Liver (tissue), 9 donors: ENCODE measurements around the gene MAP1LC3B. TPM values are rescaled to one million over a fixed set of nuclear protein-coding genes. Genes with fewer than 3 reads are reported as not detected.

Experiments
- DNase-seq: peaks from one replicate; pipeline ENCODE4 v3.0.0-alpha.2; 2017; ENCODE audit warnings: low spot score
- H3K27ac ChIP-seq, 2 donors: one replicate each; pipeline ENCODE4 v1.7.0; 2013; ENCODE audit warnings: inconsistent platforms in 2 of 2, low read length in 2 of 2, control low read depth in 1 of 2, low read depth in 1 of 2, mild to moderate bottlenecking in 1 of 2
- H3K27me3 ChIP-seq, 4 donors: one replicate each; pipeline versions ENCODE4 v1.6.1 to v1.7.0; 2013; ENCODE audit warnings: low read length in 3 of 4, inconsistent platforms in 1 of 4, mild to moderate bottlenecking in 1 of 4, moderate library complexity in 1 of 4; ENCODE audit not compliant: control insufficient read depth in 4 of 4, insufficient read depth in 4 of 4
- H3K36me3 ChIP-seq, 4 donors: one replicate each; pipeline versions ENCODE4 v1.6.1 to v1.7.0; 2013; ENCODE audit warnings: low read length in 3 of 4, mild to moderate bottlenecking in 3 of 4, low read depth in 1 of 4, moderate library complexity in 1 of 4; ENCODE audit not compliant: control insufficient read depth in 4 of 4, insufficient read depth in 3 of 4
- H3K4me1 ChIP-seq, 4 donors: one replicate each; pipeline versions ENCODE4 v1.6.1 to v1.7.0; 2013; ENCODE audit warnings: low read length in 3 of 4, mild to moderate bottlenecking in 3 of 4, moderate library complexity in 1 of 4; ENCODE audit not compliant: control insufficient read depth in 4 of 4, insufficient read depth in 4 of 4
- H3K4me3 ChIP-seq, 3 donors: one replicate each; pipeline versions ENCODE4 v1.6.1 to v1.7.0; 2013; ENCODE audit warnings: low read length in 3 of 3, control low read depth in 1 of 3, low read depth in 1 of 3, mild to moderate bottlenecking in 1 of 3
- H3K9ac ChIP-seq, 2 donors: one replicate each; pipeline ENCODE4 v1.7.0; 2013; ENCODE audit warnings: low read length in 2 of 2, mild to moderate bottlenecking in 2 of 2, moderate library complexity in 2 of 2, control low read depth in 1 of 2, low read depth in 1 of 2
- H3K9me3 ChIP-seq, 4 donors: one replicate each; pipeline versions ENCODE4 v1.6.1 to v1.7.0; 2013; ENCODE audit warnings: low read length in 3 of 4; ENCODE audit not compliant: control insufficient read depth in 4 of 4
- EGR1 ChIP-seq, 2 donors: IDR thresholded peaks; 2 replicates each; pipeline ENCODE4 v1.6.1; 2016 to 2018; ENCODE audit warnings: antibody characterized with exemption in 2 of 2, low read depth in 2 of 2
- FOXA1 ChIP-seq: IDR thresholded peaks from 2 replicates; pipeline ENCODE4 v1.6.1; 2016; ENCODE audit warnings: antibody characterized with exemption
- FOXA2 ChIP-seq: IDR thresholded peaks from 2 replicates; pipeline ENCODE4 v1.6.1; 2016; ENCODE audit warnings: antibody characterized with exemption
- GABPA ChIP-seq, 2 donors: IDR thresholded peaks in 1 of 2; conservative IDR thresholded peaks in 1 of 2; 2 replicates each; pipeline ENCODE4 v1.6.1; 2016; ENCODE audit warnings: antibody characterized with exemption in 2 of 2, mild to moderate bottlenecking in 1 of 2, moderate library complexity in 1 of 2
- HNF4A ChIP-seq, 2 donors: conservative IDR thresholded peaks; 2 replicates each; pipeline ENCODE4 v1.6.1; 2016; ENCODE audit warnings: antibody characterized with exemption in 2 of 2, mild to moderate bottlenecking in 2 of 2
- HNF4G ChIP-seq: IDR thresholded peaks from 2 replicates; pipeline ENCODE4 v1.6.1; 2016; ENCODE audit warnings: antibody characterized with exemption
- JUND ChIP-seq, 2 donors: IDR thresholded peaks; 2 replicates each; pipeline ENCODE4 v1.6.1; 2016; ENCODE audit warnings: antibody characterized with exemption in 2 of 2
- MAX ChIP-seq: IDR thresholded peaks from 2 replicates; pipeline ENCODE4 v1.6.1; 2016; ENCODE audit warnings: antibody characterized with exemption
- NR2F2 ChIP-seq: IDR thresholded peaks from 2 replicates; pipeline ENCODE4 v1.6.1; 2016; ENCODE audit warnings: antibody characterized with exemption
- RAD21 ChIP-seq, 2 donors: IDR thresholded peaks; 2 replicates each; pipeline ENCODE4 v1.6.1; 2016; ENCODE audit warnings: antibody characterized with exemption in 2 of 2, mild to moderate bottlenecking in 2 of 2
- RXRA ChIP-seq, 2 donors: IDR thresholded peaks; 2 replicates each; pipeline ENCODE4 v1.6.1; 2017 to 2018; ENCODE audit warnings: antibody characterized with exemption in 2 of 2, mild to moderate bottlenecking in 1 of 2
- SP1 ChIP-seq: IDR thresholded peaks from 2 replicates; pipeline ENCODE4 v1.6.1; 2018; ENCODE audit warnings: antibody characterized with exemption, mild to moderate bottlenecking
- TAF1 ChIP-seq: conservative IDR thresholded peaks from 2 replicates; pipeline ENCODE4 v1.6.1; 2016; ENCODE audit warnings: antibody characterized with exemption, mild to moderate bottlenecking
- YY1 ChIP-seq: IDR thresholded peaks from 2 replicates; pipeline ENCODE4 v1.6.1; 2016; ENCODE audit warnings: antibody characterized with exemption, mild to moderate bottlenecking
- WGBS: extraction: QIAGEN DNeasy Blood & Tissue Kit; methylation state at CpG from one replicate; pipeline ENCODE4 v1.1.7; 2013; 5-methylcytosine and 5-hydroxymethylcytosine counted together
- polyA plus RNA-seq, 2 donors: library from polyadenylated mRNA; stranded (reverse) in 1 of 2; unstranded in 1 of 2; fragments of 200-250 nt in 1 of 2; fragments of >200 nt in 1 of 2; fragmentation: Nextera tagmentation in 1 of 2; extraction: Ambion mirVana in 1 of 2; gene quantifications; one replicate each; pipeline versions ENCODE4 v1.2.1 to v1.2.3, GENCODE V29; 2013 to 2015
- total RNA-seq, 2 donors: library from RNA; depleted of rRNA; stranded (reverse); fragments of >200 nt; gene quantifications; one replicate each; pipeline ENCODE4 v1.2.3, GENCODE V29; 2014
- TF ChIP-seq, protein P1 (sequence below): IDR thresholded peaks from 2 replicates; pipeline ENCODE4 v1.6.1; 2016; ENCODE audit warnings: antibody characterized with exemption
- TF ChIP-seq, protein P2 (sequence below): IDR thresholded peaks from 2 replicates; pipeline ENCODE4 v1.6.1; 2016; ENCODE audit warnings: antibody characterized with exemption, mild to moderate bottlenecking
- TF ChIP-seq, protein P3 (sequence below): IDR thresholded peaks from 2 replicates; pipeline ENCODE4 v1.6.1; 2016; ENCODE audit warnings: antibody characterized with exemption
- TF ChIP-seq, protein P4 (sequence below): fragments of 150-350 bp; IDR thresholded peaks from 2 replicates; pipeline ENCODE4 v1.5.1; 2017; ENCODE audit warnings: improper control_type of control experiment, low read depth, low read length; ENCODE audit not compliant: missing input control
- donor health status: healthy.
- donor health status: healthy.
- donor health status: healthy.
- donor health status: healthy.
- donor health status: healthy.

Gene MAP1LC3B
- total and polyA plus RNA-seq, 4 donors = 10.3 to 36.3 (median 15.7) TPM

- H3K36me3 ChIP-seq = peaks cover 4 to 17% (median 13%) of the 10 kb centered on the region in 4 donors
- H3K27me3 ChIP-seq = no peaks in the 10 kb centered on the region
- H3K9me3 ChIP-seq = no peaks in the 10 kb centered on the region
- H3K9ac ChIP-seq = no peak overlapping the region
- no peak overlapping the region for H3K4me3 ChIP-seq
- no peak overlapping the region for H3K27ac ChIP-seq
- DNase-seq = no peak
- 89% methylated on average over 7 of the region's 7 CpGs for WGBS
- TF ChIP-seq, protein P1, sequence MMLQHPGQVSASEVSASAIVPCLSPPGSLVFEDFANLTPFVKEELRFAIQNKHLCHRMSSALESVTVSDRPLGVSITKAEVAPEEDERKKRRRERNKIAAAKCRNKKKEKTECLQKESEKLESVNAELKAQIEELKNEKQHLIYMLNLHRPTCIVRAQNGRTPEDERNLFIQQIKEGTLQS = no peak
- TF ChIP-seq NR2F2 (no peak), TAF1 (no peak), RAD21 (IDR thresholded peaks at IDR 0.05) (no peak), FOXA2 (no peak), HNF4A (conservative IDR thresholded peaks at IDR 0.05) (no peak), RXRA (IDR thresholded peaks at IDR 0.05) (no peak), JUND (IDR thresholded peaks at IDR 0.05) (no peak), FOXA1 (no peak)
- TF ChIP-seq, protein P2, sequence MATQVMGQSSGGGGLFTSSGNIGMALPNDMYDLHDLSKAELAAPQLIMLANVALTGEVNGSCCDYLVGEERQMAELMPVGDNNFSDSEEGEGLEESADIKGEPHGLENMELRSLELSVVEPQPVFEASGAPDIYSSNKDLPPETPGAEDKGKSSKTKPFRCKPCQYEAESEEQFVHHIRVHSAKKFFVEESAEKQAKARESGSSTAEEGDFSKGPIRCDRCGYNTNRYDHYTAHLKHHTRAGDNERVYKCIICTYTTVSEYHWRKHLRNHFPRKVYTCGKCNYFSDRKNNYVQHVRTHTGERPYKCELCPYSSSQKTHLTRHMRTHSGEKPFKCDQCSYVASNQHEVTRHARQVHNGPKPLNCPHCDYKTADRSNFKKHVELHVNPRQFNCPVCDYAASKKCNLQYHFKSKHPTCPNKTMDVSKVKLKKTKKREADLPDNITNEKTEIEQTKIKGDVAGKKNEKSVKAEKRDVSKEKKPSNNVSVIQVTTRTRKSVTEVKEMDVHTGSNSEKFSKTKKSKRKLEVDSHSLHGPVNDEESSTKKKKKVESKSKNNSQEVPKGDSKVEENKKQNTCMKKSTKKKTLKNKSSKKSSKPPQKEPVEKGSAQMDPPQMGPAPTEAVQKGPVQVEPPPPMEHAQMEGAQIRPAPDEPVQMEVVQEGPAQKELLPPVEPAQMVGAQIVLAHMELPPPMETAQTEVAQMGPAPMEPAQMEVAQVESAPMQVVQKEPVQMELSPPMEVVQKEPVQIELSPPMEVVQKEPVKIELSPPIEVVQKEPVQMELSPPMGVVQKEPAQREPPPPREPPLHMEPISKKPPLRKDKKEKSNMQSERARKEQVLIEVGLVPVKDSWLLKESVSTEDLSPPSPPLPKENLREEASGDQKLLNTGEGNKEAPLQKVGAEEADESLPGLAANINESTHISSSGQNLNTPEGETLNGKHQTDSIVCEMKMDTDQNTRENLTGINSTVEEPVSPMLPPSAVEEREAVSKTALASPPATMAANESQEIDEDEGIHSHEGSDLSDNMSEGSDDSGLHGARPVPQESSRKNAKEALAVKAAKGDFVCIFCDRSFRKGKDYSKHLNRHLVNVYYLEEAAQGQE = no peak
- H3K4me1 ChIP-seq = peaks cover 0 to 4% (median 3%) of the 10 kb centered on the region in 4 donors
Observed at GRCh38 chr16:87431926-87432325, 39.8 kb downstream of the MAP1LC3B start.

DNA sequence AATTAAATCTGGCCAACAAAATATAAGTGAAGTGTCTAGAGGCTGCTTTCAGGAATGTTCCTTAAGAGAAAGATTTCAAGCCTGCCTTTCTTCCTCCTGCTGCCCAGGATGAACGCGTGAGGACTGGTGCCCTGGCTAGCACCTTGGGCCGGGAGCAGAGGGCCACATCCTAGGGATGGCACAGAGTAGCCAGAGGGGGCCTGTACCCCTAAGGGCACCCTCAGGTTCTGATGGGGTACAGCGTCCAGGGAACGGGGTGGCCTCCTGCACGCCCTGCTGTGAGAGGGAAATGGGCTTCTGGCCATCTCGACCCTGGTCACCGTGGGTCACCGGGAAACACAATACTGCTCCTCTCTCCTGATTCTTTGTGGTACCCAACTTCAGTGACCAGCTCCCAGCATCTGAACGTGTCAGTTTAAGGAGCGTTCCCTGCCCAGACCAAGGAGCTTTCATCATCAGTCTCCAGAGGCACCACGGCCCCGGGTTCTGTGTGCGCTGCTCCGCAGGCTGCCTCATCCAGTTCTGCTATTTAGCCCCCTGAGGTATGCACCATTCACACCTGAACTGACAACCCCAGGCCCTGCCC is 40.3 kb downstream of the MAP1LC3B start:
- no peak overlapping the region for H3K9ac ChIP-seq
- TF ChIP-seq, protein P2 = no peak
- TF ChIP-seq NR2F2 = no peak
- TF ChIP-seq FOXA1 = no peak
- TF ChIP-seq TAF1 = no peak
- TF ChIP-seq RXRA (IDR thresholded peaks at IDR 0.05) = no peak
- no peak for TF ChIP-seq EGR1 (IDR thresholded peaks at IDR 0.05; ENCODE audit: low read depth in 2 of 2)
- TF ChIP-seq SP1 = no peak
- TF ChIP-seq HNF4A (conservative IDR thresholded peaks at IDR 0.05) = no peak
- TF ChIP-seq YY1 = no peak
- TF ChIP-seq, protein P1 = no peak
- TF ChIP-seq, protein P3, sequence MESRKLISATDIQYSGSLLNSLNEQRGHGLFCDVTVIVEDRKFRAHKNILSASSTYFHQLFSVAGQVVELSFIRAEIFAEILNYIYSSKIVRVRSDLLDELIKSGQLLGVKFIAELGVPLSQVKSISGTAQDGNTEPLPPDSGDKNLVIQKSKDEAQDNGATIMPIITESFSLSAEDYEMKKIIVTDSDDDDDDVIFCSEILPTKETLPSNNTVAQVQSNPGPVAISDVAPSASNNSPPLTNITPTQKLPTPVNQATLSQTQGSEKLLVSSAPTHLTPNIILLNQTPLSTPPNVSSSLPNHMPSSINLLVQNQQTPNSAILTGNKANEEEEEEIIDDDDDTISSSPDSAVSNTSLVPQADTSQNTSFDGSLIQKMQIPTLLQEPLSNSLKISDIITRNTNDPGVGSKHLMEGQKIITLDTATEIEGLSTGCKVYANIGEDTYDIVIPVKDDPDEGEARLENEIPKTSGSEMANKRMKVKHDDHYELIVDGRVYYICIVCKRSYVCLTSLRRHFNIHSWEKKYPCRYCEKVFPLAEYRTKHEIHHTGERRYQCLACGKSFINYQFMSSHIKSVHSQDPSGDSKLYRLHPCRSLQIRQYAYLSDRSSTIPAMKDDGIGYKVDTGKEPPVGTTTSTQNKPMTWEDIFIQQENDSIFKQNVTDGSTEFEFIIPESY = no peak
- no peak for TF ChIP-seq RAD21 (IDR thresholded peaks at IDR 0.05)
- TF ChIP-seq, protein P4, sequence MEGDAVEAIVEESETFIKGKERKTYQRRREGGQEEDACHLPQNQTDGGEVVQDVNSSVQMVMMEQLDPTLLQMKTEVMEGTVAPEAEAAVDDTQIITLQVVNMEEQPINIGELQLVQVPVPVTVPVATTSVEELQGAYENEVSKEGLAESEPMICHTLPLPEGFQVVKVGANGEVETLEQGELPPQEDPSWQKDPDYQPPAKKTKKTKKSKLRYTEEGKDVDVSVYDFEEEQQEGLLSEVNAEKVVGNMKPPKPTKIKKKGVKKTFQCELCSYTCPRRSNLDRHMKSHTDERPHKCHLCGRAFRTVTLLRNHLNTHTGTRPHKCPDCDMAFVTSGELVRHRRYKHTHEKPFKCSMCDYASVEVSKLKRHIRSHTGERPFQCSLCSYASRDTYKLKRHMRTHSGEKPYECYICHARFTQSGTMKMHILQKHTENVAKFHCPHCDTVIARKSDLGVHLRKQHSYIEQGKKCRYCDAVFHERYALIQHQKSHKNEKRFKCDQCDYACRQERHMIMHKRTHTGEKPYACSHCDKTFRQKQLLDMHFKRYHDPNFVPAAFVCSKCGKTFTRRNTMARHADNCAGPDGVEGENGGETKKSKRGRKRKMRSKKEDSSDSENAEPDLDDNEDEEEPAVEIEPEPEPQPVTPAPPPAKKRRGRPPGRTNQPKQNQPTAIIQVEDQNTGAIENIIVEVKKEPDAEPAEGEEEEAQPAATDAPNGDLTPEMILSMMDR = no peak
- TF ChIP-seq JUND (IDR thresholded peaks at IDR 0.05) = no peak
- TF ChIP-seq GABPA (IDR thresholded peaks at IDR 0.05 in 1 of 2, conservative IDR thresholded peaks at IDR 0.05 in 1 of 2) = no peak
- no peak for TF ChIP-seq FOXA2
- no peak for TF ChIP-seq MAX
- TF ChIP-seq HNF4G = no peak
- H3K4me3 ChIP-seq = no peak overlapping the region
- no peak overlapping the region for H3K27ac ChIP-seq
- H3K4me1 ChIP-seq = peaks cover 0 to 4% (median 3%) of the 10 kb centered on the region in 4 donors
- H3K36me3 ChIP-seq = peaks cover 4 to 16% (median 12%) of the 10 kb centered on the region in 4 donors
- no peak for DNase-seq
- no peaks in the 10 kb centered on the region for H3K27me3 ChIP-seq
- 95% methylated on average over 15 of the region's 15 CpGs for WGBS
- H3K9me3 ChIP-seq = no peaks in the 10 kb centered on the region
